Measurements from ENCODE around the gene UBE4B.

GRCh38 chr1:10056599-10056987 is 23.8 kb downstream of the UBE4B start:
- TF ChIP-seq CTCF (conservative IDR thresholded peaks at IDR 0.05; ENCODE audit: low read depth in 2 of 2) = no peak
- TF ChIP-seq POLR2AphosphoS5 (IDR thresholded peaks at IDR 0.05; ENCODE audit: low read depth) = no peak
- TF ChIP-seq EZH2 (IDR thresholded peaks at IDR 0.05; ENCODE audit: low read depth, unreplicated experiment) = no peak
- no peak for TF ChIP-seq CREB1 (CRISPR knock-in tag; IDR thresholded peaks at IDR 0.05; ENCODE audit: low read depth)

Data from GM23338 (cell line).